Measurements from ENCODE around the gene PRKX.

The PRKX gene

GRCh38 chrX:3609810-3610209 is 103.6 kb downstream of the PRKX start:
- no peaks in the 10 kb centered on the region for H3K4me1 ChIP-seq (ENCODE audit: control insufficient read depth, insufficient read depth, low read length)
- ChIA-PET POLR2A (no interaction called here), CTCF (no interaction called here)
- TF ChIP-seq ZNF639 (tag by site-specific recombination; IDR thresholded peaks at IDR 0.05) (no peak), ZNF529 (tag by site-specific recombination; IDR thresholded peaks at IDR 0.05; ENCODE audit: insufficient replicate concordance) (no peak), ZNF548 (tag by site-specific recombination; IDR thresholded peaks at IDR 0.05) (no peak), KLF7 (tag by site-specific recombination; IDR thresholded peaks at IDR 0.05; ENCODE audit: borderline replicate concordance) (no peak), ZBTB8A (tag by site-specific recombination; IDR thresholded peaks at IDR 0.05) (no peak), ZNF223 (tag by site-specific recombination; IDR thresholded peaks at IDR 0.05) (no peak), ZNF621 (tag by site-specific recombination; IDR thresholded peaks at IDR 0.05) (no peak)
- no peaks in the 10 kb centered on the region for H3K9me3 ChIP-seq (ENCODE audit: control insufficient read depth, insufficient read depth, low read depth, low read length)
- H3K4me3 ChIP-seq (ENCODE audit: low read depth, low read length) = no peak overlapping the region
- H3K36me3 ChIP-seq (ENCODE audit: control insufficient read depth in 2 of 2, insufficient read depth in 1 of 2, low read length in 2 of 2) = peaks cover 0 to 12% of the 10 kb centered on the region in 2 experiments; a peak in 1 of 3 replicates
- no peak overlapping the region for H3K27ac ChIP-seq (ENCODE audit: extremely low read depth, low read depth, low read length)

DNA sequence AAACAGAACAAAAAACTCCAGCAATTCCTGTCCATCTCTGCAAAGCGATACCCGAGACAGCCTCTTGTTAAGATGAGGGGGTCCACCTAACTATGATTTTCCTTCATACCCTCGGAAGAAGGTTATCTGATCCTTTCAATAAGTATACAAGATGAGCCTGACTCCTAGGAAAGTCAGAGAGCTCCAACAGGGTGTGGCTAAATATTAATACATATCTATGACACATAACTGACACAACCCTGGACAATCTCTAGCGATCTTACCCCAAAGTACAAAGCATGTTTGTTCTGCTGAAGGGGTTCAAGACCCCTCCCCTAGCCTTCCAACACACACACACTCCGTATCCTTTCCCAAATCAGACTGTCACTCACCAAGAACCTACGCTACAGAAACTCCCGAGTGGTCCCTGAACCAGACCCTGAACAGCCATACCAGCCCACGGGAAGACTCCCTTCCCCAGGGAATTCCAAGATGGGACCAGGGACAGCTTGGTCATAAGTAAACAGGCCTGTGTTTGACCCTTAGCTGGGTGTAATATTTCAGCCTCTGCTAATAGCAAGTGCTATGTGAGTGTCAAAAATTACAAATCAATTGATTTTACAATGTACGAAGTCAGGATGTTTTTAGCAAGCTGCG is 110.3 kb downstream of the PRKX start:
- no peaks in the 10 kb centered on the region for H3K9me3 ChIP-seq (ENCODE audit: control insufficient read depth, insufficient read depth, low read depth, low read length)
- peaks cover 0 to 2% of the 10 kb centered on the region in 2 experiments; a peak in 1 of 3 replicates for H3K36me3 ChIP-seq (ENCODE audit: control insufficient read depth in 2 of 2, insufficient read depth in 1 of 2, low read length in 2 of 2)
- no peak overlapping the region for H3K4me3 ChIP-seq (ENCODE audit: low read depth, low read length)
- ChIA-PET POLR2A (no interaction called here), CTCF (no interaction called here)
- H3K4me1 ChIP-seq (ENCODE audit: control insufficient read depth, insufficient read depth, low read length) = no peaks in the 10 kb centered on the region
- TF ChIP-seq ATF2 (tag by site-specific recombination; IDR thresholded peaks at IDR 0.05; ENCODE audit: low read depth) (no peak), ZNF548 (tag by site-specific recombination; IDR thresholded peaks at IDR 0.05) (no peak), ZBTB8A (tag by site-specific recombination; IDR thresholded peaks at IDR 0.05) (no peak), ZNF274 (IDR thresholded peaks at IDR 0.05; ENCODE audit: low read length) (no peak), ZNF274 (tag by site-specific recombination; IDR thresholded peaks at IDR 0.05; ENCODE audit: borderline replicate concordance) (no peak), ZNF146 (tag by site-specific recombination; IDR thresholded peaks at IDR 0.05) (no peak), ZNF501 (tag by site-specific recombination; IDR thresholded peaks at IDR 0.05) (no peak)
- TF ChIP-seq, protein P1, sequence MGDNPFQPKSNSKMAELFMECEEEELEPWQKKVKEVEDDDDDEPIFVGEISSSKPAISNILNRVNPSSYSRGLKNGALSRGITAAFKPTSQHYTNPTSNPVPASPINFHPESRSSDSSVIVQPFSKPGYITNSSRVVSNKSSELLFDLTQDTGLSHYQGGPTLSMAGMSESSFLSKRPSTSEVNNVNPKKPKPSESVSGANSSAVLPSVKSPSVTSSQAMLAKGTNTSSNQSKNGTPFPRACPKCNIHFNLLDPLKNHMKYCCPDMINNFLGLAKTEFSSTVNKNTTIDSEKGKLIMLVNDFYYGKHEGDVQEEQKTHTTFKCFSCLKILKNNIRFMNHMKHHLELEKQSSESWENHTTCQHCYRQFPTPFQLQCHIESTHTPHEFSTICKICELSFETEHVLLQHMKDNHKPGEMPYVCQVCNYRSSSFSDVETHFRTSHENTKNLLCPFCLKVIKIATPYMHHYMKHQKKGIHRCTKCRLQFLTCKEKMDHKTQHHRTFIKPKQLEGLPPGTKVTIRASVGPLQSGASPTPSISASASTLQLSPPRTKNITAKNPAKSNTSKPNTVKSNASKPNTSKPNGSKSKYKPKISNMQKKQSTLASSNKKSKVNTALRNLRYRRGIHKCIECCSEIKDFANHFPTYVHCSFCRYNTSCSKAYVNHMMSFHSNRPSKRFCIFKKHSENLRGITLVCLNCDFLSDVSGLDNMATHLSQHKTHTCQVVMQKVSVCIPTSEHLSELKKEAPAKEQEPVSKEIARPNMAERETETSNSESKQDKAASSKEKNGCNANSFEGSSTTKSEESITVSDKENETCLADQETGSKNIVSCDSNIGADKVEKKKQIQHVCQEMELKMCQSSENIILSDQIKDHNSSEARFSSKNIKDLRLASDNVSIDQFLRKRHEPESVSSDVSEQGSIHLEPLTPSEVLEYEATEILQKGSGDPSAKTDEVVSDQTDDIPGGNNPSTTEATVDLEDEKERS (tag by site-specific recombination; IDR thresholded peaks at IDR 0.05) = no peak
- TF ChIP-seq, protein P2, sequence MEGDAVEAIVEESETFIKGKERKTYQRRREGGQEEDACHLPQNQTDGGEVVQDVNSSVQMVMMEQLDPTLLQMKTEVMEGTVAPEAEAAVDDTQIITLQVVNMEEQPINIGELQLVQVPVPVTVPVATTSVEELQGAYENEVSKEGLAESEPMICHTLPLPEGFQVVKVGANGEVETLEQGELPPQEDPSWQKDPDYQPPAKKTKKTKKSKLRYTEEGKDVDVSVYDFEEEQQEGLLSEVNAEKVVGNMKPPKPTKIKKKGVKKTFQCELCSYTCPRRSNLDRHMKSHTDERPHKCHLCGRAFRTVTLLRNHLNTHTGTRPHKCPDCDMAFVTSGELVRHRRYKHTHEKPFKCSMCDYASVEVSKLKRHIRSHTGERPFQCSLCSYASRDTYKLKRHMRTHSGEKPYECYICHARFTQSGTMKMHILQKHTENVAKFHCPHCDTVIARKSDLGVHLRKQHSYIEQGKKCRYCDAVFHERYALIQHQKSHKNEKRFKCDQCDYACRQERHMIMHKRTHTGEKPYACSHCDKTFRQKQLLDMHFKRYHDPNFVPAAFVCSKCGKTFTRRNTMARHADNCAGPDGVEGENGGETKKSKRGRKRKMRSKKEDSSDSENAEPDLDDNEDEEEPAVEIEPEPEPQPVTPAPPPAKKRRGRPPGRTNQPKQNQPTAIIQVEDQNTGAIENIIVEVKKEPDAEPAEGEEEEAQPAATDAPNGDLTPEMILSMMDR (tag by site-specific recombination; IDR thresholded peaks at IDR 0.05) = no peak
- H3K27ac ChIP-seq (ENCODE audit: extremely low read depth, low read depth, low read length) = no peak overlapping the region
